ENCODE data around the gene TRAF1.
"Not testable (repeated sequence)": the region's sequence is repeated elsewhere in the genome, so short reads cannot be mapped to it uniquely, and the experiment has no call there.

Gene TRAF1, protein sequence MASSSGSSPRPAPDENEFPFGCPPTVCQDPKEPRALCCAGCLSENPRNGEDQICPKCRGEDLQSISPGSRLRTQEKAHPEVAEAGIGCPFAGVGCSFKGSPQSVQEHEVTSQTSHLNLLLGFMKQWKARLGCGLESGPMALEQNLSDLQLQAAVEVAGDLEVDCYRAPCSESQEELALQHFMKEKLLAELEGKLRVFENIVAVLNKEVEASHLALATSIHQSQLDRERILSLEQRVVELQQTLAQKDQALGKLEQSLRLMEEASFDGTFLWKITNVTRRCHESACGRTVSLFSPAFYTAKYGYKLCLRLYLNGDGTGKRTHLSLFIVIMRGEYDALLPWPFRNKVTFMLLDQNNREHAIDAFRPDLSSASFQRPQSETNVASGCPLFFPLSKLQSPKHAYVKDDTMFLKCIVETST

DNA sequence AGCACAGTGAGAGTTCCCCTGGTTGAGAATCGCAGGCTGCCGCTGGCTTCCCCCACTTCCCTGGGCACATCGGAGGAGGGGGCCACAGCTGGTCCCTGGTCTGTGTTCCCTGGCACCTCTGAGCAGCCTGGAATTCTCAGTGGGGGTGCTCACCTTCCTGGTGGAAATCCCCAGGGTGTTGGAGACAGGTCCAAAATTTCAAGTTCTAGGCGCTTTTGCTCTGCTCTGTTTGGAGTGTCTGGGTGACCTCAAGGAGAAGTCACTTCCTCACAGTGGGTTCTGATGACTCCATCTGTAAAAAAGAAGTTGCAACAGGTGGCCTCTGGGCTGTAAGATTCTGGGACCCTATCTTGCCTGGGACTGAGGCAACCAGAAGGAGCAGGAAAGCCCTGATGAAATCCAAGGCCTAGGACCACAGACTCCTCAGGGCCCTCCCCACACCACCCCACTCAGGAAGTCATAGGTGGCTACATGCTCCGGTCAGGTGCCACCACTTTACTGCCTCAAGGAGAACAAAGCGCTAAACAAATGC, at the start of gene TRAF1:
Gene TRAF1, minus strand, starts transcription at position 400 of the 532 bp plus-strand sequence. CDS start 721 bp downstream, outside the sequence.
- no peak for DNase-seq (ENCODE audit: low spot score)

DNA sequence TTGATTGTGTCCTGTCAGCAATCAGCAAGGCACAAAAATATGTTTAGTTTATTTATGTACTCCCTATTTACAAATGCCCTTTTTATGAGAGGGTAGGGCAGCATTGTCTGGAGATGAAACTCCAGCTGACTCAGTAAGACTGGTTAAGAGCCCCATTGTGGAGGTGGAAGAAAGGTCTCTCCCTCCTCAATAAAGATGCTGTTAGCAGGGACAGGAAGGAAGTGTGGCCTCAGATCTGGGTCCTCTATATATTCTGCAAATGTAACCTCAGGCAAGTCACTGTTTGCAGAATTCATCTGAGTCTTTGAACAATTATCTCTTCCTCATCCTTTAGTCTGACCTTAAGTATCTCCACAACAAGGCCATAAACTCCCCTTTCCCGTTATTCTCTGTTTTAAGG, 48.3 kb upstream of the TRAF1 start:
- no peak for DNase-seq (ENCODE audit: low spot score)

DNA sequence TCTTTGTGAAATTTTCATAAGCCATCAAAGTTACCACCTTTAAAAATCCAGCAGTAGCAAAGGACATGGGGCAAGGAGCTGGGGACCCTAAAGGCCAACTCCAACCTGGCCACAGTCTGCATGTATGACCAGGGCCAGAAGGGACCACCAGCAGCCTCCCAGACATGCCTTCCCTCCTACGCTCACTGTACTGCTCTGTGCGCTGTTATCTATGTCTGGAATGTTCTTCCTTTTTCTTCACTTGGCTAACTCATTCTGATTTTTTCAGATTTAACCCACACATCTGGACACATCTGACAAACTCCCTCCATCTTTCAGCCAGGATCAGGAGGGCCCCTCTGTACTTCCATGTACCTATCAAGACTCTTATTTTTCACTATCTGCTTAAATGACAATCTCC, 47.6 kb upstream of the TRAF1 start:
- no peak for DNase-seq (ENCODE audit: low spot score)

DNA sequence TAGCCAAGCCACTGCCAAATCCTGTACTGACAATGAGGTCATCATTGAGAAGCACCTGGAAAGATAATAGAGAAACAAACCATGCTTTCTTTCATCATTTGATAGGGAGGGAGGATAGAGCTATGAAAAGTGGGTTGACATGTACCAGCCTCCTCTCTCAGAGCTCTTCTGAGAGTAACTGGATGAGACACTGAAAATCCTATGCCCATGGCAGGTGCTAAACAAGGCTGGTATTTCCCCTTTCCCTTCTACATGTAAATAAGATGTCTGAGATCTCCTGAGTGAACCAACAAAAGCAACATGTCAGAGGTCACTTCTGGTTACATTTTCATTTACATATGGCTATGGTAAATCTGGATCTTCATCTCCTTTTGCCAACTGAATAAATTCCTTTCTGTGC, 45.3 kb upstream of the TRAF1 start:
- DNase-seq (ENCODE audit: low spot score), result no peak

- DNase-seq (ENCODE audit: low spot score), result not testable (repeated sequence)
Observed at GRCh38 chr9:120971471-120971870, 44.9 kb upstream of the TRAF1 start.

GRCh38 chr9:120970244-120970643, 43.6 kb upstream of the TRAF1 start:
- no peak for DNase-seq (ENCODE audit: low spot score)

DNA sequence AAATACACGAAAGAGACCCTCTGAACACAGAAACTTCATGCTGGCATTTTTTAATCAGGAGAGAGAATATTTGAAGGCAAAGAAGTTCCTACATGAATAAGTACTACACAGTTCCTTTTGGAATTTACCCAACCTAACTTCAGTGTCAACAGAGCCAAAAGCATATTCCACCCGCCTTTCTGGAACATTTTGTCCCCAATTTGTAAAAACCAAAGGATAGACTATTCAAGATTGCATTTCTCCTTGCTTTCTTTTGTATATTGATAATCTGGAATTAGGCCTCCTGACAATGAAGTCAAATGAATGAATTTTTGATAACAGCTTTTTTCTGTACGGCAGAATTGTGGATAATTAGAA, 39.4 kb upstream of the TRAF1 start:
- DNase-seq (ENCODE audit: low spot score), result no peak

DNA sequence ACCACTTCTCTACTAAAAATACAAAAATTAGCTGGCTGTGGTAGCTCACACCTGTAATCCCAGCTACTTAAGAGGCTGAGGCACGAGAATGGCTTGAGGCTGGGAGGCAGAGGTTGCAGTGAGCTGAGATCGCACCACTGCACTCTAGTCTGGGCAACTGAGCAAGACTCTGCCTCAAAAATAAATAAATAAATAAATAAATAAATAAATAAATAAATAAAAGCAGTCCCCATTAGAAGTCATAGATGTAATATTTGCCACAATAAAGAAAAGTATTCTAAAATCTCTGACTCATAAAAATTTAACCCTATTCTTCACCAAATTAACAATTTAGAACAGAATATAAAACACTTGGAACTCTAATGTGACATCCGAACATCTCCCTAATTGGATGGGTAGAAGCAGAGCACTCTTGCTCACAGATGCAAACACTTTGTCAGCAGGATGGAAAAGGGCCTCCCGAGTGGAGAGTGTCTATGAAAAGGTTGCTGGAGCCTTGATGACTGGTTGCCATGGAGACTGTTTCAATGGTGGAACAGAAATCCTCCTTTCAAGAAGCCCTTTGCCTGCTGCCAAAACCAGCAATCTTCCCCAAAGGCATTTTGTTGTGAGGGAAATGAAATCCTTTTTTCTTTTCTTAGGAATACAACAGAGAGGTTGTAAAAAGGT, 38.9 kb upstream of the TRAF1 start:
- DNase-seq (ENCODE audit: low spot score), result no peak

- no peak for DNase-seq (ENCODE audit: low spot score)
Observed at GRCh38 chr9:120961936-120962335, 35.3 kb upstream of the TRAF1 start.

DNA sequence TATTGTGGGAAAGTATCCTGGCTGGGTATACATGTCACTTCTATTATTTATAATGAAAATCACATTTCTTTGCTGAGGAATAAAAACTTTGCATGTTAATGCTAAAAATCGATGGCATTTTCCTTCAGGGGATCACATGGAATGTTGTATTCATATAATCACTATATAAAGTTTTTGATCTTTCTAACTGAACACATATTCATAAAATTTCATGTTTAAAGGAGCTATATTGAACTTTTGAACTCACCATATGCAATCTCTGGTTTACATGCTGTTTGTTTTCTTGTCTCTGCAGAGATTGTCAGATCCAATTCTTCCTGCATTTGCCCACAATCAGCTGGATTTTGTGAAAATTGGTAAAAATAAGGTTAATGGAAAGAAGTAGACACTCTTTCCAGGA, 33.4 kb upstream of the TRAF1 start:
- DNase-seq (ENCODE audit: low spot score), result no peak

GRCh38 chr9:120956862-120957261, 30.3 kb upstream of the TRAF1 start:
- DNase-seq (ENCODE audit: low spot score), result no peak

DNA sequence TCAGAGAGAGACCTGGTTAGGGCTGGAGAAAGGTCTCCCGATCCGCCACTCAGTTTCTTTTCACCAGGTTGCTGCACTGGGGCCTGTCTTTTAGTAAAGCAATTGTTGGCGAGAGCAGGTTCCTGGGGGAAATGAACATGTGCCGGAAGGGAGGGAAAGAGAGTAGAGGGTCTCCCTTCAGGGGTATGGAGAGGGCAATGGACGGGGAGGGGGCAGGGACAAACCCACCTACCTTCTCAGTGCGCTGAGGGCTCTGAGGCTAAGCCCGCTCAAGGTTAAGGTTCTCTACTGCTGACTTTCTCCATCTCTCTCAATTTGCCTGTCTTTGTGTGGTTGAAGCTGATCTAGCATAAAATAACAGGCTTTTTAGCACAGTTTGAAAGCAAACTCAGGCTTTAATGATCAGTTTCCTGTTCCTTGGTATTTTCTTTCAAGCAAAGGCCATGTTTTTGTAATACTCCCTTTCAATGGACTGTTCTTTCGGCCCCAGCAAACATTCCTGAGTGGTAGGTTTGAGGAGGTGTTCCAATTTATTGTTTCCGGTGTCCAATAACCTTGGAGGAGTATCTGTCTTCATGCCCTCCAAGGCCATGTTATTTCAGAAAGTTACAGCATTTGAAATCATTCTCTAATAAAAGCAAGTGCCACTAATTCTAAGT, 25.5 kb upstream of the TRAF1 start:
- no peak for DNase-seq (ENCODE audit: low spot score)

- DNase-seq (ENCODE audit: low spot score), result no peak
Observed at GRCh38 chr9:120950421-120951388, 24.1 kb upstream of the TRAF1 start.

DNA sequence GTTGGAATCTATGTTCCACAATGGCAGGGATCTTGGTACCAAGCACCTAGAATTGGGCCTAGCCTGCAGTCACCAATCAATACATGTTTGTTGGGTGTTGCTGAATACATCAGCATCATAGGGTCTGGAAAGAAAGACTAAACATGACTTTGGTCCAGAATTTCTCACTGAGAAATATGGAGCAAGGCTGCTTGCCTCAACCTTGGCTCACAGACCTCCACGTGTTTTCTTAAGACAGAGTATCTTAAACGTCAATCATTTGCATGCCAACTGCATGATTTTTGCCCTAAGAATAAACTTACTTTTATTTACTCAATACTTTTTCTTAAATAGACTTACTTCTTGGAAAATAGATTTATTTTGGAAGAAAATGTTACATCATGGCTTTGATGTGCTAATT, 22.7 kb upstream of the TRAF1 start:
- no peak for DNase-seq (ENCODE audit: low spot score)

- no peak for DNase-seq (ENCODE audit: low spot score)
Observed at GRCh38 chr9:120948824-120949223, 22.2 kb upstream of the TRAF1 start.

GRCh38 chr9:120947222-120947621, 20.6 kb upstream of the TRAF1 start:
- DNase-seq (ENCODE audit: low spot score), result no peak

GRCh38 chr9:120946259-120946658, 19.7 kb upstream of the TRAF1 start:
- DNase-seq (ENCODE audit: low spot score), result no peak

DNA sequence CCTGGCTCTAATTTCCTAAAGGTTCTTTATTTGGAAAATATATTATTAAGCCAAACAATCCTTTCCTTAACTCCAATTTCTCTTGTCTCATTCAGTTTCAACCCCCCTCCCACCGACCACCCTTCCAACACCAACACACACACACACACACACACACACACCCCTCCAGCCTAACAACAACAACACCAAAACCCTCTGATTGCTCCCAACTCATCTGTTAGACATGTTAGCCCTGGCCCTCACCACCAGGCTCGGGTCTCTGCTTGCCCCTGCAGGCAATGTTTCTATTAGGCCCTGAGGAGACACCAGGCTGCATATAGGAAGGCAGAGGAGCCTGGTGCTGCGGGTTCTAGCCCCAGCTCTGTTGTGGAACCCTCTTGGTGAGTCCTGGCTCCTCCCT, 18.4 kb upstream of the TRAF1 start:
- no peak for DNase-seq (ENCODE audit: low spot score)

DNA sequence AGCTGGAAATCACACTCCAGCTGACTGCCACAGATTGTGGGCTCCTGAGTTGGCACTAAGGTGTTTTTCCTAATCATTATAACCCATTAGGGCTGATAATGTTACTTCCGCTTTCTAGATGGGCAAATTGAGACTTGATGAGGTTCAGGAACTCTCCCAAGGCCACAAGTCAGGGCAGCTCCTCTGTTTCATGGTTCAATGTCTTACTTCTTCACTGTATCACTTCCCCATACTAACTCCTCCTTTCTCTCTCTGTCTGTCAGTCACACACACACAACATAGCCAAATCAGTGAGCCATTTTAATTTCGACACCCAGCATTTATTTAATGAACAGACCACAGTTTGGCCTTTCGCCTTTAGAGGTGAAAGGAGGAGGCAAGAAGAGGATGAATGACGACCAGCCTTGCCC, 17.8 kb upstream of the TRAF1 start:
- DNase-seq (ENCODE audit: low spot score), result no peak

- no peak for DNase-seq (ENCODE audit: low spot score)
Observed at GRCh38 chr9:120942186-120943001, 15.8 kb upstream of the TRAF1 start.
